ENCODE measurements around the gene COG5. TPM values are rescaled to one million over a fixed set of nuclear protein-coding genes. Genes with fewer than 3 reads are reported as not detected.

COG5 gene
- total and polyA plus RNA-seq, 9 of the 15 experiments (the other 6 are each of a cell fraction or from before 2014, with no cell fraction given) = 15.3 to 75.1 (median 56.4) TPM

- no peak for TF ChIP-seq CBX3 (IDR thresholded peaks at IDR 0.05; ENCODE audit: borderline replicate concordance in 1 of 2, low read length in 2 of 2)
- TF ChIP-seq TFAP4 (CRISPR knock-in tag; IDR thresholded peaks at IDR 0.05; ENCODE audit: borderline replicate concordance) = no peak
- no peak for TF ChIP-seq HINFP (tag; conservative IDR thresholded peaks at IDR 0.05; ENCODE audit: low read depth)
- no peak for TF ChIP-seq HMGN3 (IDR thresholded peaks at IDR 0.05; ENCODE audit: borderline replicate concordance, extremely low read depth, insufficient read length, low read depth, low read length)
- no peak for TF ChIP-seq ZNF561 (CRISPR knock-in tag; conservative IDR thresholded peaks at IDR 0.05)
- no peak for TF ChIP-seq NR2C2 (CRISPR knock-in tag; IDR thresholded peaks at IDR 0.05)
- TF ChIP-seq NR2C2 (tag; IDR thresholded peaks at IDR 0.05) = no peak
- TF ChIP-seq ZNF436 (CRISPR knock-in tag; IDR thresholded peaks at IDR 0.05) = no peak
- TF ChIP-seq CBFA2T3 (IDR thresholded peaks at IDR 0.05) = no peak; the same call in 1 of the 2 replicates
- no peak for TF ChIP-seq MBD1 (CRISPR knock-in tag; IDR thresholded peaks at IDR 0.05)
- TF ChIP-seq CREB1 (IDR thresholded peaks at IDR 0.05) = no peak
- no peak for TF ChIP-seq CREB1 (CRISPR knock-in tag; IDR thresholded peaks at IDR 0.05)
- 0 out of 2 replicates have a peak, but pooled peaks have one; percentile 16 for TF ChIP-seq FOSL1 (tag; conservative IDR thresholded peaks at IDR 0.05)
- TF ChIP-seq XRCC3 (IDR thresholded peaks at IDR 0.05) = no peak
- no peak for TF ChIP-seq SP2 (IDR thresholded peaks at IDR 0.05; ENCODE audit: extremely low read depth, low read depth, low read length, poor library complexity, severe bottlenecking)
- no peak for TF ChIP-seq FOXO4 (CRISPR knock-in tag; IDR thresholded peaks at IDR 0.05)
- TF ChIP-seq CCAR2 (IDR thresholded peaks at IDR 0.05; ENCODE audit: low read depth, low read length) = no peak
- no peak for TF ChIP-seq ZNF408 (CRISPR knock-in tag; IDR thresholded peaks at IDR 0.05; ENCODE audit: low read depth)
- no peak for TF ChIP-seq HNRNPUL1 (IDR thresholded peaks at IDR 0.05; ENCODE audit: low read length)
- peak; percentile 86 for TF ChIP-seq ATF3 (IDR thresholded peaks at IDR 0.05)
- TF ChIP-seq ATF3 (CRISPR knock-in tag; conservative IDR thresholded peaks at IDR 0.05) = no peak
- no peak for TF ChIP-seq TRIM28 (IDR thresholded peaks at IDR 0.05)
- no peak for TF ChIP-seq FOXM1 (IDR thresholded peaks at IDR 0.05; ENCODE audit: low read depth)
- TF ChIP-seq FOXM1 (CRISPR knock-in tag; IDR thresholded peaks at IDR 0.05; ENCODE audit: low read depth) = no peak
Measured at GRCh38 chr7:107480932-107481331, 82.8 kb downstream of the COG5 start (continued).
